GM21390 (cell line): ENCODE data around the gene IL17RB.

Source experiments
- ATAC-seq: cut with Tn5 transposase; IDR thresholded peaks from one replicate; pipeline ENCODE4 v1.9.1; 2021; ENCODE audit not compliant: unreplicated experiment

The IL17RB gene, protein sequence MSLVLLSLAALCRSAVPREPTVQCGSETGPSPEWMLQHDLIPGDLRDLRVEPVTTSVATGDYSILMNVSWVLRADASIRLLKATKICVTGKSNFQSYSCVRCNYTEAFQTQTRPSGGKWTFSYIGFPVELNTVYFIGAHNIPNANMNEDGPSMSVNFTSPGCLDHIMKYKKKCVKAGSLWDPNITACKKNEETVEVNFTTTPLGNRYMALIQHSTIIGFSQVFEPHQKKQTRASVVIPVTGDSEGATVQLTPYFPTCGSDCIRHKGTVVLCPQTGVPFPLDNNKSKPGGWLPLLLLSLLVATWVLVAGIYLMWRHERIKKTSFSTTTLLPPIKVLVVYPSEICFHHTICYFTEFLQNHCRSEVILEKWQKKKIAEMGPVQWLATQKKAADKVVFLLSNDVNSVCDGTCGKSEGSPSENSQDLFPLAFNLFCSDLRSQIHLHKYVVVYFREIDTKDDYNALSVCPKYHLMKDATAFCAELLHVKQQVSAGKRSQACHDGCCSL

DNA sequence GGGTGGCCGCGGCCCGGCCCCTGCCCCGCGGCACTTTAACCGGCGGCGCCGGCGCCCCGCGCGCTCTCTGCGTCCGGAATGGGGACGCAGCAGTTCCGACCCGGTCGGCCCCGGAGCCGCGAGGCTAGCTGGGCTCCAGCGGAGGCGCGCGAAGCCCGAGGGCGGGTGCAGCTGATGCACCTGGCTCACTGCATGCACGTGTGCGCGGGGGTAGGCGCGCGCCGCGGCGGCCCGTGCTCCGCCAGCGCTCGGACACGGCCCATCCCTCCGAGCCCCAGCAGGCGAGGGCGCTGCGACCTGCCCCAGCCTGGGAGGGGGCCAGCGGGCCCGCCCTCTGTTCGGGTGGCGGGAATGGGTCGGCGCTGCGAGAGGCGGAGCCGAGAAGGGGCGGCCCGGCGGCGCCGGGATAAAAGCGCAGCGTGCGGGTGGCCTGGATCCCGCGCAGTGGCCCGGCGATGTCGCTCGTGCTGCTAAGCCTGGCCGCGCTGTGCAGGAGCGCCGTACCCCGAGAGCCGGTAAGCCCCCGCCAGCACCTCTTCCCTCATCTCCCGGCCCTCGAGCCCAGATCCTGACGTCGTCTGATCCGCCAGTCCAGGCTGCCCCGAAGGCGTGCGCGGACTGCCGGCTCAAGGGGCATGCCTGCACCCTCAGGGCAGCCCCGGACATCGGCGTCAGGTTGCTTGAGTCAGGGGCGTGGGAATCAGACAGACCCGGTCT lies at the start of gene IL17RB, which contains the start of gene CHDH:
Gene IL17RB, plus strand, starts transcription at position 435 of the 717 bp plus-strand sequence. Its CDS starts 21 bp downstream, at position 456.
Gene CHDH, minus strand, starts transcription at position 286 of the 717 bp plus-strand sequence. CDS start 22,411 bp downstream, outside the sequence.
- peak; percentile 53 for ATAC-seq

DNA sequence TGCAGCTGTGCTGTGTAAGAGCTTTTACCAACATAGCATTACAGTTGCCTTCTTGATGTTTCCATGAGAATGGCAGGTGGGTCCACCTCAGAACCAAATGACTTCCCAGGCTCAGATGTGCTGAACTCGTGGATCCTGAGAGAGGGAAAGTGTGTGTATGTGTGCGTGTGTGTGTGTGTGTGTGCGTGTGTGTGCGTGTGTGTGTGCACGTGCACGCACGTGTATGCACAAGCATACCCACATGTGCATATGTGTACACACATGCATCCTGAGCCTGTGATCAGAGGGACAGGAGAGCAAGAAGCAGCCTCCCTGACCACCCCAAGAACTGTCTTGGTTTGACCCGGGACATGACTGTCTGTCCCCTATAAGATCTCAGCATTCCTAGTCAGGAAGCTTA lies 48.2 kb upstream of the IL17RB start:
- ATAC-seq, result no peak

DNA sequence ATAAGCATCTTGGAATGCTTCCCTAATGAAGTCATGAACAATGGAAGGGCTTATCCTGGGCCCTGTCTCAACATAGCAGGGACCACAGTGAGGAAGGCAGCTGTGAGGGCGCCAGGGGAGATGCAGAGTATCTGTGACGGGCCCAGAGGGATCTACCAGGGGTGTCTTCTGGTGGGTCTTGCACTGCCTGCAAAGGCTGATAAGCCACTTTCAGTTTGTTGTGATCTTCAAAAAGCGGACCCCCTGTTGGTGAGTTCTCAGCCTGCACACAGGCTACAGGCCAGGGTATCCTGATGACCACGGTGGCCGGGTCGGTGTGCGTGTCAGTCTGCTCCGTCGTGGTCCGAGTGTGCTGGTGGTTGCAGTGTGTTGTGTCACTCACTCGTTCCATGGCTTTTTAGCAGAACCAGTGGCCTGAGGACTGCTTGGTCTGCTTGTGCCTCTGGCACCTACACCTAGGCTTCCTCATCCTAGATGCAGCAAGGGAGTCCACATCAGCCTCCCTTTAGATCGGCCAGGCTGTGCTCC lies 47.0 kb upstream of the IL17RB start:
- ATAC-seq, result no peak

DNA sequence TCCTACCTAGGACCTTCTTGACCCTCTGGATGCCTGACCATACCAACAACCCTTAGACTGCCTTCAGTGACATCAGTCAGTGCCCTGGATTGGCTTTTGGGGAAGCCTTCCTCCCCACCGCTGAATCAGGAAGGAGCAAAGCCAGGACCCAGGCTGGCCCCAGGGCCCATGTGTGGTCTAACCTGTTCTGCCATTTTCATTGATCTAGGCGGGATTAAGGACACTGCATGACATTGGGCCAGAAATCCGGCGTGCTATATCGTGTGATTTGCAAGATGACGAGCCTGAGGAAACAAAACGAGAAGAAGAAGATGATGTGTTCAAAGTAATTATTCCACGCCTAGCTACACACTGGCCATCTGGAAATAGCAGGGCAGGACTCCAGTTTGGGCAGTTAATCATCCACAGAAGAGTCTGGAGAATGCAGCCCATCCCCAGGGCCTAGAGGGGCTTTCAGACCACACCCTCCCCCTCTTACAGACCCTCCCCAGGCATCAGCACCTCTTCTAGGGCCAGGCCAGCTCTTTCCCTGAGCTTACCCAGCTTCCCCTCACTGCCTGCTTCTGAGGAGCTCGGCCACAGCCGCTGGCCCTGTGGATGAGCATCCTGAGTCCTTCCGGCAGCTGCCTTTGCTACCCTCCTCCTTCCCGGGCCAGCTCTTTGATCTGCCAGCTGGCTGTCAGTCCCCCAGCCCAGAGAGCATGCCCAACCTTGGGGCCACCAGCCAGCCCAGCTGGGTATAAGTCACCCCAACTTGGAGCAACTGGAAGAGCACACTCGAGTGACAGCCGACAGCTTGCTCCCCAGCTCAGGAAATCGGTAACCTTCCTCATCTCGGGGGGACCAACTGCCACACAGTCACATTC lies 46.1 kb upstream of the IL17RB start:
- no peak for ATAC-seq

DNA sequence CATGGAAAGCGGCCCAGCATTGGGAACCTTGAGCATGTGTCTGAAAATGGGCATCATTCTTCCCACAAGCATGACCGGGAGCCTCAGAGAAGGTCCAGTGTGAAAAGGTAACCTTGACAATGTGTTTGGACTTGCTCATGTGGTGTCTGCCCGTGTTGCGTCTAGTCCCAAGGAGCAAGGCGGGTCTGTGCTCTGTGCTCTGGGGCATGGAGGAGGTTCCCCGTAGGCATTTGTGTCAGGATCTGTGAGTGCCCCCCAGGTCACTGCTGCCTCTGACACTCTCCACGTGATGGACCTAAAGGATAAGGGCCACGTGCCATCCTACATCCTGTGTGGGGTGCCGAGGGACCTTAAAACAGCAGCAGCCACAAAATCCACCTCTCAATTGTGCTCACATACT lies 45.0 kb upstream of the IL17RB start:
- no peak for ATAC-seq

DNA sequence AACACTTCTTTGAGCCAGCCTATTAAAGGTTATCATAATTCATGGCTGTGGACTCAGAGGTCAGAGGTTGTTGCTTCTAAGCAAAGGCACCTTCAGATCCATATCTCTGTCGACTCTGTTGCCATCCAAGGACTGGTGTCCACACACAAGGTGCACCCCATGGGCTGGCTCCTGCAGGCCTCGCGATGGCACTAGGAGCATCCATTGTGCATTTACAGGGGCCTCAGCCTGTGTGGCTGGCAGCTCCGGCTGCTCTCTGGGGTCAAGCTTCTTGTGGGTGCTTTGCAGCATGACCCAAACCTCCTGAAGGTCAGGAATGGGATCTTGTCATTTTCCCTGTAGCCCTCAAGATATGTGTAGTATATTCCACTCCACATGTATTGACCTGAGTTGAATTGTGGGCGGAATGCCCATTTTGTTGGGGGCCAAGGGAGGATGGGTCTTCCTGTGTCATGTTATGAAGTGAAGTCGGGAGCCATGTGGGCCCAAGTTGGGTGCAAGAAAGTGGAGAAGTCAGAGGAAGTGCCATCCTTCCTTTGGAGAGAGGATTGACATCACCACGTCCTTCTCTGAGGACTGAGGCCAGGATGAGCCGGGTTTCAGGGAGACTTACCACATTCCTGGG lies 44.0 kb upstream of the IL17RB start:
- ATAC-seq, result no peak

DNA sequence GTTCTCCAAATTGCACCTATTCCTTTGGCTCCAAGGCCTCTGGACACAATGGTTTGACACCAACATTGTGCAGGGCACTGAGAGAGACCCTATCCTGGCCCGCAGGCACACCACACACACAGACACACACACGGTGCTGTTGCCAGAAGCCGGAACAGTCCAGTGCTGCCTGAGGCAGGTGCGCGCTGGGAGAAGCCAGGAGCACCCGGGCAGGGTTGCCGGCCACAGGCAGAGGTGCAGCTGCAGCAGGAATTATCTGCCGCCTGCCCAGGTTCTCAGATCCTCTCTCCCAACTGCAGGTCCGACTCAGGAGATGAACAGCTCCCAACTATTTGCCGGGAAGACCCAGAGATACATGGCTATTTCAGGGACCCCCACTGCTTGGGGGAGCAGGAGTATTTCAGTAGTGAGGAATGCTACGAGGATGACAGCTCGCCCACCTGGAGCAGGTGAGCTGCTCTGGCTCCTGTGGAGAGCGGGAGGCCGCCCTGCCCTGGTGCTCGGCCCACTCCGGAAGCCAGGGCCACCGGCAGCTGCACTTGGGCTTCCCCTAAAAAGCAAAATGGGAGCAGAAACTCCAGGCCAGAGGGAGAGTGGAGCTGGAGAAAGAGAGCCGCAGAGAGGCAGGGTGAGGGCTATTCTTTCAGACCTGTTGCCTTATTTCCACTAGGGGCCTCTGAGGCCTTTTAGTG lies 43.1 kb upstream of the IL17RB start:
- no peak for ATAC-seq

DNA sequence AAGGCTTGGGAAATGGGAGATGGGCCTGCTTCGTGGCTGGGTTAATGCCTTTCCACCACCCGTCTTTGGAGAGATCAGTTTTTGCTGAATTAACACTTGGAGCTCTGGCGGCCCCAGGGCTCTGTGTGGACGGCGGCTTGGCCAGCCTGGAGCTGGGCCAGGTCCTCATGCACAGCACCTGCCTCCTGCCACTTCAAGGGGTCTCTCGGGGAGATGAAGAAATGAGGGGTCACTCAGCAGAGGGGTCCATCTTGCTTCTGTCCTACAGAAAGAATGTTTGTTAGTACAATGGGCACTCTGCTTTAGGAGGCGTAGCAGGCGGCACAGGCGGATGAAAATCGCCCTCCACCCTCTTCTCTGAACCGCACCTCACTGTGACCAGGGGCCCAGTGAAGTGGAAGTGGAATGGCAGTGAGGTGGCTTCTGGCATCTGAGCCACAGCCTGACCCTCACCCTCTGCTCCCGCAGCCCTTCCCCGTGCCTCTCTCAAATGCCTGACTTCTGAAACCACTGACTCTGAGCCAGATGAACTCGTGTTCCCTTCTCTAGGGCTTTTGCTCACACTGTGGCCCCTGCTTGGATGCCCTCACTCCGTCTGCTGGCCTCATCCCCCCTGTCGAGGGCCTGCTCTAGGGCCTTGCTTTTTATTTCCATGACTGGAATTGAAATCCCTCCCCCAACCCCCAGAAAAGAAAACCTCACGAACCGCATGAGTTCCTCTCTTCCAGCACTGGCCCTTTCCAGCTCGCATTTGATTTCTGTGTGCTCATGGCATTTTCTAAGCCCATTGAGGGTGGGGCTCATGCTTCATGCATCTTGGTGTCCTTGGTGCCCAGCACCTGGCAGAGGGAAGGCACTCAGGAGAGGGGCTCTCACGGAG lies 42.3 kb upstream of the IL17RB start:
- no peak for ATAC-seq

DNA sequence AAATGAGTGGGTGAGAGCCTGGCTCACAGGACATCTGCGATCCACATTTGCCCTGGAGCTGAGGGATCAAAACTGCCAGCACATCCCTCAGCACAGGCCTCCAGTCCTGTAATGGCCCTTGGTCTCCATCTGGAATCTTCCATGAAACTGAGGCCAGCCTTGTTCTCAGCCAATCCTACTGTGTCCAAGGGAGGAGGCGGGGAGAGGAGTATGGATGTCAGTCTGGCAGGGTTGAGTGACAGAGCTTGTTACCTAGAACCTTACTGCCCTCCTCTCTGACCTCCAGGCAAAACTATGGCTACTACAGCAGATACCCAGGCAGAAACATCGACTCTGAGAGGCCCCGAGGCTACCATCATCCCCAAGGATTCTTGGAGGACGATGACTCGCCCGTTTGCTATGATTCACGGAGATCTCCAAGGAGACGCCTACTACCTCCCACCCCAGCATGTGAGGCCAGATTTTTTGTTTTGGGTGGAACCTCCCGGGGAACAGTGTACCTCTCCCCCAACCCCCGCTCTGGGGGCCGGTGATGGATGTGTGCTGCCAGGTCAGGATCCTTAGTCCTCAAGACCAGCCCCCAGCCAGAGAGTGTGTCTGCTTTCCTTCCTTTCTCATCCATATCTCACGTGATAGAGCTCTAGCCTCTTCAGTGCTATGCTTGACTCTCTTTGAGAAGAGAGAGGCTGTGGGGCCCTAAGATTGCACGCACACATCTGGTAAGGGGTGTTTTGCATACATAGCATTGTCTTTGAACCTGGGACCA lies 41.5 kb upstream of the IL17RB start:
- peak; percentile 71 for ATAC-seq

DNA sequence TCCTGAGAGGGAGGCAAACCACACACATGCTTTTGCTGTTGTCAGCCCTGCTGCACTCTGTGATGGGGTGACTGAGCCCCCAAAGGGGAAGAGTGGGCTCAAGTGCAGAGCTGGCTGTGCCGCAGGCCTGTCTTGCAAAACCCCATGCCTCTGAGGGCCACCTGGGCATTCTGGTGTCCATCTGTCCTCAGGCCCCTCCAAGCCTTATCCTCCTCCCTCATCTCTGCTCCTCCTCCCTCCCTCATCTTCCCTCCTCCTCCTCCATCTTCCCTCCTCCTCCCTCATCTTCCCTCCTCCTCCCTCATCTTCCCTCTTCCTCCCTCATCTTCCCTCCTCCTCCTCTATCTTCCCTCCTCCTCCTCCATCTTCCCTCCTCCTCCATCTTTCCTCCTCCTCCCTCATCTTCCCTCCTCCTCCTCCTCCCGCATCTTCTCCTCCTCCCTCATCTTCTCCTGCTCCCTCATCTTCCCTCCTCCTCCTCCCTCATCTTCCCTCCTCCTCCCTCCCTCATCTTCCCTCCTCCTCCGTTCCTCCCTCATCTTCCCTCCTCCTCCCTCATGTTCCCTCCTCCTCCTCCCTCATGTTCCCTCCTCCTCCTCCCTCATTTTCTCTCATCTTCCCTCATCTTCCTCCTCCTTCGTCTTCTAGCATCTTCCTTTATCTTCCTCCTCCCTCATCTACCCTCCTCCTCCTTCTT lies 40.8 kb upstream of the IL17RB start:
- no peak for ATAC-seq

DNA sequence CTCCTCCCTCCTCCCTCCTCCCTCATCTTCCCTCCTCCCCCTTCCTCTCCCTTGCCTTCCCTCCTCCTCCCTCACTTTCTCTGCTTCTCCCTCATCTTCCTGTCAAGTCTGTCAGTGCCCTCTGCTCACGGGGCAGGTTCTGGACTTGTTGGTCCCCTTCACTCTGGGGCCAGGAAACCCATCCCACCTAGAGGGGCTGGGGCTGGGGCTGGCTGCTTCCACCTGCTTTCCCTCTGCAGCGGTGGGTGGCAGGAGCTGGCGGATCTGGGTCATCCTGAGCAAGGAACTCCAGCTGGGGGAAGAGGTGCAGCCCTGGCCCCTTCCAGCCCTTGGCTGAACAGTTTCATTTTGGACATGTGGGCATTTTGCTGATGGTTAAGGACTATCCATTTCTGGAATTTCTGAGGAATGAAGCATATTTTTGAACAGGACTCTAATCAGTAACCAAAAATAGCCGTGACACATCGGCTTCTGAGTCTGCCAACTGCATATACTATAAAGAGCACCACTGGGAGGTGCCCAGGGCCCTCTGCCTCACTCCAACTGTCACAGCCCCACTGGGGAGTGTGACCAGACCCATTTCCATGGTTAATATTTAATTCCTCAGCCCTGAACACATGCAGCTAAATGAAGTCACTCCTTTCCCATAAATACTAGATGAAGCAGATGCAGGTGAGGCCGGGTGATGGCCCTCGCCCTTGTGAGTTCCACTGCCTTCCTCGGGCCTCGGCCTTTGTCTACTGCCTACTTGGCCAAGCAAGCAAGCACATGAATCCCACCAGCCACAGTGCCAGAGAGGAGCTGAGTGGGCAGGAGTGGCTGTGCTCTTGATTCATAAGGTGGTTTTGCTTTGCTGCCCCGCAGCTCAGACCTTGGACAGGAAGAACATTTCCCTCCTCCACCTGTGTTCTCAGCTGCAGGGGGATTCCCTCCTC lies 39.9 kb upstream of the IL17RB start:
- no peak for ATAC-seq

DNA sequence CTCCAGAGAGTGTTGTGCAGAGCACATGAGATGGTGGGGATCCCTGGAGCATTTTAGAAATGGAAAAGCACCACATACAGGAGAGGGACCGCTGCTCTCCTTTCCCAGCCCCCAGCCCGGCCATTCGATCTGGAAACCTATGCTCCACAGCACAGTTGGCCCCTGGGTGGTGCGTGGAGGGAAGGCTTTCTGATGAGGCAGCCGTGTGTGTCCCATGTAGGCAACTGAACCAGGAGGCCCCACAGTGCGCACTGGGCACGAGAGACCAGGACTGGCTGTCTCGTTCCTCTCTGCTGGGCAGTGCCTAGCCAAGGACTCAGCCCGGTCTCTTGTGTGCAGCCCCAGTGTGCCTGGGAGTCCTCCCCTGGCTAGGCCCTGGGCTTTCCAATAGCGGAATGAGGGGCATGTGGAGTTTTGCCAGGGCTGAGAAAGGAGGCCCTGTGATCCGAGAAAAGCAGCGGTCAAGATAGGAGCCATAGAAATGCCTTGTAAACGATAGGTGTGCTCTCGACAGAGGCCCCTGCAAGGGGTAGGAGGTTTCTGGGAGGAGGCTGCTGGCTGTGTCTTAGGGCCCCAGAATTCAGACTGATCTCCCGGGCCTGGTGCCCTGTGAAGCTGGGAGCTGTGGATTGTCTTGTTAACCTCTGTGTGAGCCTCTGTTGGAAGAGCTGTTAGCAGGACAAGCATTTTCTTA lies 39.1 kb upstream of the IL17RB start:
- ATAC-seq, result no peak

DNA sequence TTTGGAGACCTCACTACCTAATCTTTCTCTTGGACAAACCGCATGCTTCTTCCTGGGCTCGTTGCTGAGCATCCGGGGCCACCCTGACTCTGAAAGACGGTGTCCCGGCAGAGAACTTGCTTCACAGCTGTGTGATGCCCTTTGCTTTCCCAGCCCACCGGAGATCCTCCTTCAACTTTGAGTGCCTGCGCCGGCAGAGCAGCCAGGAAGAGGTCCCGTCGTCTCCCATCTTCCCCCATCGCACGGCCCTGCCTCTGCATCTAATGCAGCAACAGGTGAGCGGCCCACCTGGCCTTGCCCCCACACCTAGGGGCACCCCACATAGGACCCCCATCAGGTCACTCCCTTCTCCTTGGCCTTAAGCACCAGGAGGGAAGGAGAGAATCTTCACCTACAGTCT lies 37.9 kb upstream of the IL17RB start:
- ATAC-seq, result no peak

DNA sequence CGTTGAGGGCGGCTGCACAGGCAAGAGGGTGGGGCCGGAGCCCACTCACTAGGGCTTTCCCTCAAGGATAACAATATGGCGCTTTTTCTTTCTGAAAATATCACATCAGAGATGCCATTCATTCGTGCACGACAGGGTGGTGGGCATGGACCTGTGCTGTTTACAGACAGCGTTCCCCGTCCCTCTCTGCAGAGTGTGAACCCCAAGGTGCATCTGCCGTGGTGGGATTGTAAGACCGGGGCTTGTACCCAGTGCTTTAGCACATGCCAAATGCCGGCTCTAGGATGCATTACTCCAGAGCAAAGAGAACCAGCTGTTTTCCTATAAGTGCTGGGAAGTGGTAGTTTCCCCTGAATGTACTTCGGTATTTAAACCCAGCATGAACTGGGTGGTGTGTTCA lies 37.1 kb upstream of the IL17RB start:
- ATAC-seq, result no peak

DNA sequence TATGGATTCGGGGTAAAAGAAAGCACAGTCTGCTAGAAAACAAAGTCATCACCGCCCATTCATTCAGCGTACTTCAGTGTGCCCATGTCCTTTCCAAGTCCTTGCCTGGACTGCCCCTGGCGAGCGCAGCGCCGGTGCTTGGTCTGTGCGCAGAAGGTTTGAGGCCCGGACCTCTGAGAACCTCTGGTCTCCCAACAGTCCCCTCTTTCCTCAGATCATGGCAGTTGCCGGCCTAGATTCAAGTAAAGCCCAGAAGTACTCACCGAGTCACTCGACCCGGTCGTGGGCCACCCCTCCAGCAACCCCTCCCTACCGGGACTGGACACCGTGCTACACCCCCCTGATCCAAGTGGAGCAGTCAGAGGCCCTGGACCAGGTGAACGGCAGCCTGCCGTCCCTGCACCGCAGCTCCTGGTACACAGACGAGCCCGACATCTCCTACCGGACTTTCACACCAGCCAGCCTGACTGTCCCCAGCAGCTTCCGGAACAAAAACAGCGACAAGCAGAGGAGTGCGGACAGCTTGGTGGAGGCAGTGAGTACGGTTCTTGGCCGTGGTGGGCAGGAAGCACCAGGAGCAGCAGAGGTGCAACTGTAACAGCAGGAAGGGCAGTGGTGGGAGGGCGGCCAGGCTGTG lies 36.5 kb upstream of the IL17RB start:
- no peak for ATAC-seq
